GM12878 (cell line): ENCODE measurements around the gene ASAH2B. TPM values are rescaled to one million over a fixed set of nuclear protein-coding genes. Genes with fewer than 3 reads are reported as not detected.
A peak's percentile ranks its signal among the peaks of the same experiment; 100 is the strongest.

Experiments
- BHLHE40 ChIP-seq, 2 experiments: fragments of 450-650 bp in 1 of 2; IDR thresholded peaks; 2 replicates each; pipeline ENCODE4 v1.6.1; 2011 to 2017; ENCODE audit warnings: low read depth in 2 of 2, borderline replicate concordance in 1 of 2, improper control_type of control experiment in 1 of 2, low read length in 1 of 2, mild to moderate bottlenecking in 1 of 2
- CHD2 ChIP-seq: IDR thresholded peaks from 2 replicates; pipeline ENCODE4 v1.6.1; 2011; ENCODE audit warnings: low read depth, low read length, improper control_type of control experiment, borderline replicate concordance
- CHD4 ChIP-seq: fragments of 200-600 bp; sonication (generic); IDR thresholded peaks from 2 replicates; pipeline ENCODE4 v1.6.1; 2016; ENCODE audit warnings: mild to moderate bottlenecking
- E2F8 ChIP-seq: fragments of 450-650 bp; IDR thresholded peaks from 2 replicates; pipeline ENCODE4 v1.6.1; 2018; ENCODE audit warnings: mild to moderate bottlenecking, low read depth, moderate library complexity; ENCODE audit not compliant: partially characterized antibody
- EZH2 ChIP-seq: IDR thresholded peaks from 2 replicates; pipeline ENCODE4 v1.6.1; 2012; ENCODE audit warnings: low read depth, mild to moderate bottlenecking, control low read depth, inconsistent platforms, low read length, borderline replicate concordance; ENCODE audit not compliant: control insufficient read depth
- NR2C2 ChIP-seq: IDR thresholded peaks from 2 replicates; pipeline ENCODE4 v1.6.1; 2011; ENCODE audit warnings: borderline replicate concordance, low read depth; ENCODE audit not compliant: control insufficient read depth, insufficient read length
- PML ChIP-seq: IDR thresholded peaks from 2 replicates; pipeline ENCODE4 v1.6.1; 2012; ENCODE audit warnings: low read length, inconsistent platforms
- POU2F2 ChIP-seq: IDR thresholded peaks from 3 replicates; pipeline ENCODE4 v1.6.1; 2011; ENCODE audit warnings: low read depth, mild to moderate bottlenecking, low read length, borderline replicate concordance
- RAD51 ChIP-seq: fragments of 450-650 bp; IDR thresholded peaks from 2 replicates; pipeline ENCODE4 v1.6.1; 2016; ENCODE audit warnings: moderate library complexity, mild to moderate bottlenecking, inconsistent platforms
- RB1 ChIP-seq: fragments of 450-650 bp; formaldehyde crosslinking; IDR thresholded peaks from 2 replicates; pipeline ENCODE4 v1.6.1; 2017; ENCODE audit warnings: mild to moderate bottlenecking, borderline replicate concordance
- RFX5 ChIP-seq: IDR thresholded peaks from 2 replicates; pipeline ENCODE4 v1.6.1; 2011; ENCODE audit warnings: low read depth, low read length, improper control_type of control experiment
- SIX5 ChIP-seq: IDR thresholded peaks from 2 replicates; pipeline ENCODE4 v1.6.1; 2011; ENCODE audit warnings: mild to moderate bottlenecking, low read depth, low read length, moderate library complexity; ENCODE audit not compliant: severe bottlenecking
- SPI1 ChIP-seq: IDR thresholded peaks from 2 replicates; pipeline ENCODE4 v1.6.1; 2011; ENCODE audit warnings: low read depth, mild to moderate bottlenecking, low read length, moderate library complexity, borderline replicate concordance; ENCODE audit not compliant: insufficient read depth
- TCF7 ChIP-seq: IDR thresholded peaks from 2 replicates; pipeline ENCODE4 v1.6.1; 2014; ENCODE audit warnings: antibody characterized with exemption, borderline replicate concordance
- USF2 ChIP-seq: IDR thresholded peaks from 2 replicates; pipeline ENCODE4 v1.6.1; 2011; ENCODE audit warnings: low read depth, low read length, improper control_type of control experiment, borderline replicate concordance
- ZBTB40 ChIP-seq: fragments of 450-650 bp; IDR thresholded peaks from 2 replicates; pipeline ENCODE4 v1.6.1; 2016; ENCODE audit warnings: mild to moderate bottlenecking, moderate library complexity, borderline replicate concordance
- ZNF592 ChIP-seq: fragments of 450-650 bp; IDR thresholded peaks from 2 replicates; pipeline ENCODE4 v1.6.1; 2017; ENCODE audit warnings: mild to moderate bottlenecking, moderate library complexity
- ZNF622 ChIP-seq: fragments of 450-650 bp; IDR thresholded peaks from 2 replicates; pipeline ENCODE4 v1.6.1; 2017; ENCODE audit warnings: mild to moderate bottlenecking, inconsistent platforms
- polyA plus RNA-seq, 11 experiments: library from polyadenylated mRNA; depleted of rRNA in 4 of 11; unstranded in 6 of 11; stranded (reverse) in 5 of 11; fragments of >200 nt; fragmentation: Nextera tagmentation in 4 of 11; fragmentation: Illumina TruSeq in 1 of 11; extraction: Ambion mirVana in 4 of 11; extraction: Trizol in 1 of 11; gene quantifications; 1 replicate in 1 of 11; 2 replicates in 10 of 11; pipeline versions ENCODE4 v1.2.1 to v1.2.3, GENCODE V29; 2011 to 2016; ENCODE audit warnings: inconsistent platforms in 2 of 11, missing spikeins in 2 of 11, low read depth in 1 of 11
- total RNA-seq, 4 experiments: library from RNA; depleted of rRNA in 3 of 4; stranded (reverse); fragments of >200 nt in 3 of 4; fragmentation: Illumina TruSeq in 1 of 4; extraction: Trizol in 1 of 4; gene quantifications; 2 replicates each; pipeline versions ENCODE4 v1.2.1 to v1.2.3, GENCODE V29; 2013 to 2021

ASAH2B gene
- total and polyA plus RNA-seq, 10 of the 15 experiments (the other 5 are each of a cell fraction or from before 2014, with no cell fraction given): 1.6 to 5.4 (median 3.0) TPM

- TF ChIP-seq POU2F2 (no peak), EZH2 (no peak), E2F8 (no peak), CHD2 (no peak), NR2C2 (no peak), USF2 (no peak), RB1 (no peak), ZBTB40 (peak; percentile 88), PML (no peak), TCF7 (no peak), BHLHE40 (IDR thresholded peaks at IDR 0.05; ENCODE audit: borderline replicate concordance in 1 of 2, low read depth in 2 of 2, low read length in 1 of 2) (no peak; a peak in 1 of 4 replicates), ZNF622 (no peak), CHD4 (no peak), ZNF592 (no peak), RFX5 (no peak), SIX5 (no peak), SPI1 (no peak), RAD51 (no peak)
Measured at GRCh38 chr10:50739618-50740292, at the start of gene ASAH2B (continued).
